ENCODE measurements around the gene CHRNG. TPM values are rescaled to one million over a fixed set of nuclear protein-coding genes. Genes with fewer than 3 reads are reported as not detected.

CHRNG gene
- total RNA-seq, 4 donors from 2014 or later = 3.5 to 57.5 (median 24.6) TPM

GRCh38 chr2:232526372-232526941, 13.0 kb upstream of the CHRNG start:
- in situ Hi-C loops (cut with MboI; ENCODE audit: low sequenced_read_pairs in 4 of 4) = no loop called here

GRCh38 chr2:232527905-232528470, 11.5 kb upstream of the CHRNG start:
- Histone ChIP-seq H3K27me3 (peaks cover 0 to 3% (median 0%) of the 10 kb centered on the region in 3 donors), H3K4me1 (peaks cover 45 to 49% of the 10 kb centered on the region in 2 donors), H3K36me3 (no peaks in the 10 kb centered on the region), H3K4me3 (no peak overlapping the region), H3K9me3 (no peaks in the 10 kb centered on the region), H3K27ac (peak overlapping the region; percentile 90 to 97 (median 94))
- TF ChIP-seq, protein P1, sequence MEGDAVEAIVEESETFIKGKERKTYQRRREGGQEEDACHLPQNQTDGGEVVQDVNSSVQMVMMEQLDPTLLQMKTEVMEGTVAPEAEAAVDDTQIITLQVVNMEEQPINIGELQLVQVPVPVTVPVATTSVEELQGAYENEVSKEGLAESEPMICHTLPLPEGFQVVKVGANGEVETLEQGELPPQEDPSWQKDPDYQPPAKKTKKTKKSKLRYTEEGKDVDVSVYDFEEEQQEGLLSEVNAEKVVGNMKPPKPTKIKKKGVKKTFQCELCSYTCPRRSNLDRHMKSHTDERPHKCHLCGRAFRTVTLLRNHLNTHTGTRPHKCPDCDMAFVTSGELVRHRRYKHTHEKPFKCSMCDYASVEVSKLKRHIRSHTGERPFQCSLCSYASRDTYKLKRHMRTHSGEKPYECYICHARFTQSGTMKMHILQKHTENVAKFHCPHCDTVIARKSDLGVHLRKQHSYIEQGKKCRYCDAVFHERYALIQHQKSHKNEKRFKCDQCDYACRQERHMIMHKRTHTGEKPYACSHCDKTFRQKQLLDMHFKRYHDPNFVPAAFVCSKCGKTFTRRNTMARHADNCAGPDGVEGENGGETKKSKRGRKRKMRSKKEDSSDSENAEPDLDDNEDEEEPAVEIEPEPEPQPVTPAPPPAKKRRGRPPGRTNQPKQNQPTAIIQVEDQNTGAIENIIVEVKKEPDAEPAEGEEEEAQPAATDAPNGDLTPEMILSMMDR (IDR thresholded peaks at IDR 0.05 in 4 of 5, conservative IDR thresholded peaks at IDR 0.05 in 1 of 5) = no peak
- TF ChIP-seq POLR2A (IDR thresholded peaks at IDR 0.05) = no peak
- ATAC-seq = no peak
- intact Hi-C loops (cut with DNase I; ENCODE audit: low total_unique reads) = loop anchor here (2.0 to 10.0 kb wide), 2 partner anchors 23 to 213 kb away; partner anchors contain the start of genes EIF4E2 and TIGD1
- DNase-seq = no peak
- in situ Hi-C loops (cut with MboI; ENCODE audit: low sequenced_read_pairs in 4 of 4) = no loop called here

More at GRCh38 chr2:232526372-232526941, 13.0 kb upstream of the CHRNG start:
- Histone ChIP-seq H3K4me1 (peaks cover 49 to 51% of the 10 kb centered on the region in 2 donors), H3K27ac (peak overlapping the region; percentile 90 to 97 (median 94)), H3K4me3 (peak overlapping the region; percentile 30 to 63 (median 44)), H3K27me3 (peaks cover 0 to 7% (median 0%) of the 10 kb centered on the region in 3 donors), H3K9me3 (no peaks in the 10 kb centered on the region), H3K36me3 (no peaks in the 10 kb centered on the region)
- TF ChIP-seq, protein P1 (IDR thresholded peaks at IDR 0.05 in 4 of 5, conservative IDR thresholded peaks at IDR 0.05 in 1 of 5) = no peak
- no peak for TF ChIP-seq POLR2A (IDR thresholded peaks at IDR 0.05)
- peak; percentile 5 to 12 for ATAC-seq
- intact Hi-C loops (cut with DNase I; ENCODE audit: low total_unique reads) = loop anchor here (2.0 to 10.0 kb wide), 2 partner anchors 24 to 212 kb away; partner anchors contain the start of genes EIF4E2 and TIGD1
- DNase-seq = peak in 1 of 2 donors; percentile 58

GRCh38 chr2:232528746-232529460, 10.6 kb upstream of the CHRNG start:
- Histone ChIP-seq H3K27me3 (no peaks in the 10 kb centered on the region), H3K9me3 (no peaks in the 10 kb centered on the region), H3K4me1 (peaks cover 39 to 49% of the 10 kb centered on the region in 2 donors), H3K27ac (peak overlapping the region; percentile 90 to 97 (median 94)), H3K36me3 (no peaks in the 10 kb centered on the region), H3K4me3 (no peak overlapping the region)
- peak; percentile 68 to 69 for DNase-seq
- intact Hi-C loops (cut with DNase I; ENCODE audit: low total_unique reads) (loop anchor here (10.0 kb wide), 1 partner anchor 214 kb away; no protein-coding TSS in a partner anchor), in situ Hi-C loops (cut with MboI; ENCODE audit: low sequenced_read_pairs in 4 of 4) (no loop called here)
- peak; percentile 27 to 51 for ATAC-seq
- peak in 1 of 2 donors; percentile 36 for TF ChIP-seq POLR2A (IDR thresholded peaks at IDR 0.05)
- TF ChIP-seq, protein P1 (IDR thresholded peaks at IDR 0.05 in 4 of 5, conservative IDR thresholded peaks at IDR 0.05 in 1 of 5) = no peak

DNA sequence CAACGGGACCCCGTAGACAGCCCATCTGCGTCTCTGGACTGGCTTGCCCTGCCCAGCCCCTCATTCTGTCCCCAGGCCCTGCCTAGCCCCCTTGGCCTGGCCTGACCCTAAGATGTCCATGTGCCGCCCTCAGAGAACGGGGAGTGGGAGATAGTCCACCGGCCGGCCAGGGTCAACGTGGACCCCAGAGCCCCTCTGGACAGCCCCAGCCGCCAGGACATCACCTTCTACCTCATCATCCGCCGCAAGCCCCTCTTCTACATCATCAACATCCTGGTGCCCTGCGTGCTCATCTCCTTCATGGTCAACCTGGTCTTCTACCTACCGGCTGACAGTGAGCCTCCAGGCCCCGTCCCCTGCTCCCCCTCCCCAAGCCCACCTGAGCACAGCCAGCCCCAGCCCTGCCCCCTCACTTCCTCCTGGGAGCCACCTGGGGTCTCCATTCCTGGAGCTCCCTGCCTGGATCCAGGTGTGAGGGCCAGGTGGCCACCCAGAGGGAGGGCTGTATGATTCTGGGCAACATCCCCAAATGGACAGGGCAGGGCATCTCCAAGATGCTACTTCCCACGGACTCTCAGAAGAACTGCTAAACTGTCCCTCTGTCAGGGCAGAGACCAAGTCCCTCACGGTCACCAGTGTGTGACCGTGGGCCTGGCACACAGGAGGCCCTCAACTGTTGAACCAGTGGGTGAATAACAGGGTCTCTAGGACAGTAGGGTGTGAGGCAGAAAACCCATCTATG, 9.5 kb upstream of the CHRNG start:
- no peak for TF ChIP-seq POLR2A (IDR thresholded peaks at IDR 0.05)
- TF ChIP-seq, protein P1 (IDR thresholded peaks at IDR 0.05 in 4 of 5, conservative IDR thresholded peaks at IDR 0.05 in 1 of 5) = no peak
- H3K4me1 ChIP-seq = peaks cover 31 to 43% of the 10 kb centered on the region in 2 donors
- peak overlapping the region; percentile 90 to 97 (median 94) for H3K27ac ChIP-seq
- in situ Hi-C loops (cut with MboI; ENCODE audit: low sequenced_read_pairs in 4 of 4) (no loop called here), intact Hi-C loops (cut with DNase I; ENCODE audit: low total_unique reads) (loop anchor here (10.0 kb wide), 1 partner anchor 215 kb away; no protein-coding TSS in a partner anchor)
- no peak overlapping the region for H3K4me3 ChIP-seq
- no peaks in the 10 kb centered on the region for H3K27me3 ChIP-seq
- DNase-seq = no peak
- H3K9me3 ChIP-seq = no peaks in the 10 kb centered on the region
- H3K36me3 ChIP-seq = peaks cover 0 to 3% of the 10 kb centered on the region in 2 donors
- no peak for ATAC-seq

Measured in gastrocnemius medialis (tissue), 4 donors.